HG03571 (cell line): ENCODE measurements around the gene RAD51AP1.
"Not testable (repeated sequence)": the region's sequence is repeated elsewhere in the genome, so short reads cannot be mapped to it uniquely, and the experiment has no call there.

ENCODE experiments used
- ATAC-seq: cut with Tn5 transposase; IDR thresholded peaks from one replicate; pipeline ENCODE4 v1.9.1; 2021; ENCODE audit not compliant: unreplicated experiment

Gene RAD51AP1, protein sequence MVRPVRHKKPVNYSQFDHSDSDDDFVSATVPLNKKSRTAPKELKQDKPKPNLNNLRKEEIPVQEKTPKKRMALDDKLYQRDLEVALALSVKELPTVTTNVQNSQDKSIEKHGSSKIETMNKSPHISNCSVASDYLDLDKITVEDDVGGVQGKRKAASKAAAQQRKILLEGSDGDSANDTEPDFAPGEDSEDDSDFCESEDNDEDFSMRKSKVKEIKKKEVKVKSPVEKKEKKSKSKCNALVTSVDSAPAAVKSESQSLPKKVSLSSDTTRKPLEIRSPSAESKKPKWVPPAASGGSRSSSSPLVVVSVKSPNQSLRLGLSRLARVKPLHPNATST

DNA sequence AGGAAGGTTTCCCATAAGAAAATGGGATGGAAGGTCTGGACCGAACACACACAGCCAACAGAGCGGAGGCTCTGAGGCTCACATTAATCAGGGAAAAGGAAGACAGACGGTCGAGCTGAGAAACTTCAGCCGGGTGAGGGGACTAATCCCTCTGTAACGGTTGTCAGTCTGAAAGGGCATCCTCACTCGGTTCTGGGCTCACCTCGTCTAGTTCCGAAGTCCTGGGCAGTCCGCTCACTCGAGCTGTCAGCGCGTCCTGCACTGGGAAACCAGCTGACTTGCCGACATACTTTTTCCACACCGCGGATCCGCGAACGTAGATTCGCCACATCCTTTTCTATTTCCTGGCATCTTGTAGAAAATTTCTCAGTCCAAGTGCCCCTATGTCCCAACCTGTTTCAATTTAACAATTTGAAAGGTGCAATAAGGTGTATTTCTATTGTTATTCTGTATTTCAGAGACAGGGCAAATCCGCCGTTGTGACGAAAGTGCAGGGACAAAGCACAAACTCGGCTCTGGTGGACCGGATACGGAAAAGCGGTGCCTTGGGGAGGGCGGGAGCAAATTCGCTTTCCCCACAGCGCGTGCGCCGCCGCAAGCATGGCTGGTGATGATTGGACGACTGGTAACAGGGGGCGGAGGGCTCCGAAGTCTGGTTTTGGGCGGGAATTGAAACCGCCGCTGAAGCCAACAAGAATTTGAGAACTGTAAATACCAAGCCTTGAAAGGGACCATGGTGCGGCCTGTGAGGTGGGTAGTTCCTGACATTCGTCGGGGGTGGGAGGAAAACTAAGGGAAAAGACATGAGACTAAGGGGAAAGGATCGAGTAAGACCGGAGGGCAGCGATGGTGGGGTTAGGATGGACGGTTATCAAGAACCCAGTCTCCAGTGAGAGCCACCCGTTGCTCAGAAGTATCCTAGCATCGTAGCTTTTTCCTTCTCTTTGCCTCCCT is at the start of gene RAD51AP1:
TSS of gene RAD51AP1 (plus strand) at position 684 of the 954 bp plus-strand sequence. CDS start at position 734, 50 bp downstream.
- peak; percentile 82 for ATAC-seq

- no peak for ATAC-seq
These were observed 49.1 kb upstream of the RAD51AP1 start for GRCh38 chr12:4489556-4489955.

DNA sequence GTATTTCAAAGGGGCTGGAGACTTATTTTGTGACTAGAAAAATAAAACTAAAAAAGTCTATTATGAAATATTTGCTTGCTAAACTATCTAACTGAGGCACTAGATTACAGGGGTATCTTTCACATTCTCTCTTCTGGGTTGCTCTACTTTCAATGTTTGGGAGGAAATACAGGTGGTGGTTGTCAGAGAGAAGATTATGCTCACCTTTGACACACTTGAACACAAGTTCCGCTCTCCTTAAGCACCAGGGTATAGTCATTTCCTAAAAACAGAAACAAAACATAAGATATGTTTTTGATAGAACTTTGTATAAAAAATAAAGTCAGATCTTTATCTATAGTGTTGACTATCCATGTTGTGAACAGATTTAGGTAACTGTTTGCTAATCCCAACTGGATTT is 47.7 kb upstream of the RAD51AP1 start:
- no peak for ATAC-seq

DNA sequence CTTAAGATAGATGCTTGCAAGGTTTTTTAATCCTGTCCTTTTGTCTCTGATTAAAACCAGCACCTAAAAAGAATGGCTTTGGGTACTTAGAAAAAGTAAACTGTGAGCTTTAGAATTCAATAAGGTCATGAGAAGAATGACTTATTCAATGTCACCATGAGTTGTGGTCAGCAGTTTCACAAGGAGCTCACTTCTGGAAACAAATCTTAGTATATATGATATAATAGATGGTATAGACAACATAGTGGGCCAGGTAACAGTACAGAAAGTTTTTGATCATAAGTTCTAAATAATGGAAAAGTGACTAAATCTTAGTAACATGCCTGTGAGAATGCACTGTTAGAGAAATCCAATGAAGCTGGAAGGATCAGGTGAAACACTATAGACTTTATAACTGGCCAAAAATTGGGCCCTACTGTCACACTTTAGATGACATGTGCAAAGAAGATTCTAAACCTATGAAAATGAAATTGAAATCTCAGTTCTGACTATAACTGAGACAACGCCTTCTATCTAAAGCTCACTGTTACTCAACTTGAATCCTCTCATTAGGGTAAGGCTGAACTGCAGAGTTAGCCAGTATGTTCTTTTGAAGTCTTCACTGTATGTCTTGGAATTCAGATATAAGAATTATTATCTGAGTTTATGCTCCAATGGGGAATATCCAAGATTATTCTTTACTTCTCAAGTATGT is 42.4 kb upstream of the RAD51AP1 start:
- ATAC-seq, result no peak

- ATAC-seq, result no peak
These were observed 39.5 kb upstream of the RAD51AP1 start for GRCh38 chr12:4499186-4499585.

GRCh38 chr12:4505376-4505986 is 33.2 kb upstream of the RAD51AP1 start:
- no peak for ATAC-seq

DNA sequence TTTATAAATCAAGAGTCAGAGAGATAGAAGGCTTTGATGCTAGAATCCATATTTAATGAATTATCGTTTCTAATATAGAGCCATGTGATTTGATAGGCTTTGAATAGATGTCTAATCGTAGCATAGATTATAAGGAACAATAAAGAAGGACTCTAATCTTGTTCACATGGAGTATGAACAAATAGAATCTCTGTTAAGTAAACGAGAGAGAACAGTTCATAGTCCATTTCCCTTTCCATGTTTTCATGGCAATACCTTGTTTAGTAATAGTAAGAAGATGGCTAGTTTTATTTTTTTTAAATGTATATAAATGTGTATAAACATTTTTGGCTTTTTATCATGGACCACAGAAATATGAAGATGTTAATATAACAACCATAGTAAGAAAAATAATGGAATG is 32.3 kb upstream of the RAD51AP1 start:
- no peak for ATAC-seq

GRCh38 chr12:4506870-4507269 is 31.8 kb upstream of the RAD51AP1 start:
- ATAC-seq, result peak; percentile 85

- not testable (repeated sequence) for ATAC-seq
These were observed 30.2 kb upstream of the RAD51AP1 start for GRCh38 chr12:4508503-4508902.

DNA sequence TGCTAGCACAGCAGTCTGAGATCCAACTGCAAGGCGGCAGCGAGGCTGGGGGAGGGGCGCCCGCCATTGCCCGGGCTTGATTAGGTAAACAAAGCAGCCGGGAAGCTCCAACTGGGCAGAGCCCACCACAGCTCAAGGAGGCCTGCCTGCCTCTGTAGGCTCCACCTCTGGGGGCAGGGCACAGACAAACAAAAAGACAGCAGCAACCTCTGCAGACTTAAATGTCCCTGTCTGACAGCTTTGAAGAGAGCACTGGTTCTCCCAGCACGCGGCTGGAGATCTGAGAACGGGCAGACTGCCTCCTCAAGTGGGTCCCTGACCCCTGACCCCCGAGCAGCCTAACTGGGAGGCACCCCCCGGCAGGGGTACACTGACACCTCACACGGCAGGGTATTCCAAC is 29.4 kb upstream of the RAD51AP1 start:
- not testable (repeated sequence) for ATAC-seq

- ATAC-seq, result no peak
These were observed 20.5 kb upstream of the RAD51AP1 start for GRCh38 chr12:4518106-4518728.

GRCh38 chr12:4523443-4523842 is 15.2 kb upstream of the RAD51AP1 start:
- not testable (repeated sequence) for ATAC-seq

- no peak for ATAC-seq
These were observed 11.7 kb upstream of the RAD51AP1 start for GRCh38 chr12:4526923-4527546.

GRCh38 chr12:4530160-4530559 is 8.5 kb upstream of the RAD51AP1 start:
- ATAC-seq, result no peak

- ATAC-seq, result no peak
These were observed 7.6 kb upstream of the RAD51AP1 start for GRCh38 chr12:4530982-4531586.

- no peak for ATAC-seq
These were observed 3.6 kb upstream of the RAD51AP1 start for GRCh38 chr12:4535092-4535491.

DNA sequence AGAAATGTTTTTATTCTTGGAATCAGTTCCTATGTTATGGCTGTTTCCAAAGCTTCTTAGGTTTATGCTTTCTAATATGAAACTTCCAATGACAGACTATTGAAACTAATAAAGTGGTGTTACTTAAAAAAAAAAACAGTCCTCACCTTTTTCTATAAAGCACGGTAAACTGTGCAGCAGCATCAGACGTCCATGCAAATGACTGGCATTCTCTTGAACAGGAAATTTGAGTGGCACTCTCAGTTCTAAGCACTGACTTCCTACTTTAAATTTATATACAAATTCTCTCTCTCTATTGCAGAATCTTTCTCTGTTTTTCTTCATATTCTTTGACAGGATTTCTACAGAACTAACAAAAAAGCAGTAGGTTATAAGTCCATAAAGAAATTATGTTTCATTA is 2.8 kb upstream of the RAD51AP1 start:
- ATAC-seq, result no peak

DNA sequence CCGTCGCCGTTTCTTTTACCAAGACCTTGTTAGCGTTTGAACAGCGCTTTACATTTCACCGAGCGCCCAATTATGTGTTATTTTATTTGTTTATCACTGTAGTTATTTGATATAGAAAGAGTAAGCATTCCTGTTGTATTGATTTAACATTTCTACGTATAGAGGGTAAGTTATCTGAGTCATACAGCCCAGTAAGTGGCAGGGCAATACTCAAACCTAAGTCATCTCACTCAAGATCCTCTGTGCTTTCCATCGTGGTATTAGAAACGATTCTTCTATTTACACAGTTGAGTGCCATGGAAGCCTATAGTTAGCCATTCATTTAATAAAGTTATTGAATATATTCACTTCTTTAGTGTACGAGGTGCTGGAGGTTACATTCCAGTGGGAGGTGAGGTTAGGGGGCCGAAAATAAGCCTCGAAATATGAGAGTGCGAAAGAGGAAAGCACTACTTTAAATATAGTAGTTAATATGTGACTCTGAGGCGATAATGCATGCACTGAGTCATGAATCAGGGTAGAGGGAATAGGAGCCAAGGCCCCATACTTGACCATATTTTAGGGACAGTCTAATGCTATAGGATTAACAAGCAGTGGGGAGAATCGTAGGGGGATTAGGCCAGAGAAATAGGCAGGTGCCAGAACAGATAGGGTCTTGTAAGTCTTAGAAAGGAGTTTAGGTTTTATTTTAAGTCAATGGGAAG is 629 bp downstream of the RAD51AP1 start:
- ATAC-seq, result no peak

- no peak for ATAC-seq
These were observed 1.5 kb downstream of the RAD51AP1 start for GRCh38 chr12:4540170-4540569.
